Large intestine (tissue), 3 donors: ENCODE measurements around the gene IRS2. TPM values are rescaled to one million over a fixed set of nuclear protein-coding genes. Genes with fewer than 3 reads are reported as not detected.

Source experiments
- DNase-seq, 2 donors: peaks; one replicate each; pipeline versions ENCODE4 v3.0.0 to v3.0.0-alpha.2; 2013
- H3K27ac ChIP-seq: one replicate; pipeline ENCODE4 v1.5.1; 2013; ENCODE audit warnings: low read length
- H3K27me3 ChIP-seq: 2 replicates; pipeline ENCODE4 v1.6.1; 2013; ENCODE audit warnings: low read length; ENCODE audit not compliant: control insufficient read depth, insufficient read depth
- H3K36me3 ChIP-seq: 2 replicates; pipeline ENCODE4 v1.6.1; 2013; ENCODE audit warnings: low read length; ENCODE audit not compliant: control insufficient read depth, insufficient read depth
- H3K4me1 ChIP-seq: one replicate; pipeline ENCODE4 v1.6.1; 2013; ENCODE audit warnings: low read length; ENCODE audit not compliant: control insufficient read depth, insufficient read depth
- H3K4me3 ChIP-seq: one replicate; pipeline ENCODE4 v1.5.1; 2013; ENCODE audit warnings: low read length
- H3K9me3 ChIP-seq: one replicate; pipeline ENCODE4 v1.6.1; 2013; ENCODE audit warnings: mild to moderate bottlenecking, low read depth, low read length, moderate library complexity; ENCODE audit not compliant: control insufficient read depth
- WGBS: methylation state at CpG from one replicate; pipeline ENCODE4 v1.1.5; 2013; ENCODE audit warnings: low lambda C conversion rate; ENCODE audit not compliant: insufficient coverage; 5-methylcytosine and 5-hydroxymethylcytosine counted together
- polyA plus RNA-seq: library from polyadenylated mRNA; unstranded; fragments of 120-200 nt; gene quantifications from one replicate; pipeline ENCODE4 v1.2.1, GENCODE V29; 2013

The IRS2 gene
- polyA plus RNA-seq, 1 donor, result 9.3 TPM

DNA sequence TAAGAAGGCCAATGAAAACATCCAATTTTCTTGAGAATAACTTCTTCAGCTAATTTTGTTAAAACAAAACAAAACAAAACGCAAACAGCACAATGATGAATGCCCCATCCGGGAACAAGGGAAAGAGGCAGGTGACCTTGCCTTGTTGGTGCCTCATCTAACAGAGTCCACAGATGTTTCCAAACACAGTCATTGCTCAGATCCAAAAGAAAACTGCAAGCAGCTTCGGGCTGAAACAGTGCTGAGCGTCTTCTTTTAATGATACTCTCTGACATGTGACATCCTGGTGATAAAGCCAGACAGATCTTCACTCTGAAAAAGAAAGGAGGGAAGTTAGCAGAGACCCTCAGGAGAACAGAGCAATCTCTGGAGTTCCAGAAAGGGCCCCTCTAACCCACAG is 30.4 kb downstream of the IRS2 start:
- no peak for DNase-seq
- H3K9me3 ChIP-seq, result no peaks in the 10 kb centered on the region
- H3K27ac ChIP-seq, result no peak overlapping the region
- H3K4me3 ChIP-seq, result no peak overlapping the region
- whole genome bisulfite sequencing, result no CpG with 5 or more reads among the region's 4 CpGs
- no peaks in the 10 kb centered on the region for H3K27me3 ChIP-seq
- H3K36me3 ChIP-seq, result peaks cover 27% of the 10 kb centered on the region
- no peaks in the 10 kb centered on the region for H3K4me1 ChIP-seq

DNA sequence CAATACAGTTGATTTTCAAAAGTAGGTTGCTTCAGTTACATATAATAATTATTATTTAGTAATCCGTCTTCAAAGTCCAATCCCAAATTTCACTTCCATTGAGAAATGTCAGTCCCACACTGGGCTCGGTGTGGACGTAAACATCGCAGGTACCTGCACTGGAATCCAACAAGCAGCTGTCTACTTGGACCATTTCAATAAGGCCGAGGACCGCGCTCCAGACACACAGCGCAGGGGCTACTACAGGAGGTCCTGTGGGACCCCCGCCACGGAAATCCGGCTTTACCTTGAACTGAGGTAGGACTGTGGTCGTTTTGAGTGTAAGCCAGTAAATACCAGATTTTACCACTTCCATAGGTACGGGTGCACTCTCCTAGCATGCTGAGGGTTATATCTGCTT is 30.8 kb downstream of the IRS2 start:
- peaks cover 27% of the 10 kb centered on the region for H3K36me3 ChIP-seq
- no peak overlapping the region for H3K4me3 ChIP-seq
- no CpG with 5 or more reads among the region's 13 CpGs for WGBS
- DNase-seq, result no peak
- no peaks in the 10 kb centered on the region for H3K27me3 ChIP-seq
- H3K27ac ChIP-seq, result no peak overlapping the region
- H3K9me3 ChIP-seq, result no peaks in the 10 kb centered on the region
- no peaks in the 10 kb centered on the region for H3K4me1 ChIP-seq

DNA sequence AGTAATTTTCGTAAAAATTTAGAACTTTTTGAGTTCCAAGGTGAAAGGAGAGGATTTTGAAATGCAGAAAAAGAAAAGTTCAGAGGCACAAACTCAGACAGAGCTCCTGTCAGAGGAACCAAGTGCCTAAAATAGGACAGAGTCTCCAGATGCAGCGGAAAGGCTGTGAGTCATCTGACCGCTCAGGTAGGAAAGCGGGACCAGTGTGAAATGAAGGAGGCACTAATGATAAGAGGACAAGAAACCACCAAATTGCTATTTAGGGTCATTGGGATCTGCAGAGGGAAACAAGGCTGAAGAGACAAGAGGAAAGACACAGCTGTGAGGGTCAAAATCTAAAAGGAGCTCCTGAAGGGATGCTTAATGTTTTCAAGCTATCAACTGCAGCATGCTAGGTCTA is 34.9 kb downstream of the IRS2 start:
- H3K36me3 ChIP-seq, result peaks cover 25% of the 10 kb centered on the region
- no peaks in the 10 kb centered on the region for H3K27me3 ChIP-seq
- H3K27ac ChIP-seq, result no peak overlapping the region
- no peak for DNase-seq
- no peaks in the 10 kb centered on the region for H3K9me3 ChIP-seq
- no CpG with 5 or more reads among the region's 4 CpGs for WGBS
- no peak overlapping the region for H3K4me3 ChIP-seq
- no peaks in the 10 kb centered on the region for H3K4me1 ChIP-seq

DNA sequence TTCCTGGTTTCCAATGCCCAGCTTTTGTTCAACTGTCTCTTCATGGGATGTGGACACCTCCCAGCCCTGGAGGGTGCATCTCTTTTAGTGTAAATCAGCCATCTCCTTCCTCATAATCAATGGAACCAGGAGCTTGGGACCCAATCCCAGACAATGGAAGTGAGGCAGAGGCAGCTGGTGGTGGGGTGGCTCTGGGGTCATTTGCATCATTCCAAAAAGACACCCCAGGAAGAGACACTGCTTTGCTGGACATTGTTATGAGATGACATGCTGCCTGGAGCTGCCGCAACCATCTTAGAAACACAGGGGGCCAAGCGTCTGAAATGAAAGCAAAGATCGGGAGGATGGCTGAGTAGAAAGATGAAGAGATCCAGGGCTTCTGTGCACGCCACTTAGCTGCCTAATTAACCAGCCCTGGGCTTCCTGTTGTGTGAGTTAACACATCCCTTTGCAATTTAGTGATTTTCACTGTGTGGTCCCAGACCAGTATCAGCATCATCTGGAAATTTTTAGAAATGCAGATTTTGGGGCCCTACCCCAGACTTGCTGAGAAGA is 36.1 kb downstream of the IRS2 start:
- Histone ChIP-seq H3K4me3 (no peak overlapping the region), H3K4me1 (no peaks in the 10 kb centered on the region), H3K9me3 (no peaks in the 10 kb centered on the region), H3K27ac (no peak overlapping the region), H3K36me3 (peaks cover 13% of the 10 kb centered on the region), H3K27me3 (no peaks in the 10 kb centered on the region)
- DNase-seq, result no peak
- WGBS, result 73% methylated on average over 2 of the region's 4 CpGs

DNA sequence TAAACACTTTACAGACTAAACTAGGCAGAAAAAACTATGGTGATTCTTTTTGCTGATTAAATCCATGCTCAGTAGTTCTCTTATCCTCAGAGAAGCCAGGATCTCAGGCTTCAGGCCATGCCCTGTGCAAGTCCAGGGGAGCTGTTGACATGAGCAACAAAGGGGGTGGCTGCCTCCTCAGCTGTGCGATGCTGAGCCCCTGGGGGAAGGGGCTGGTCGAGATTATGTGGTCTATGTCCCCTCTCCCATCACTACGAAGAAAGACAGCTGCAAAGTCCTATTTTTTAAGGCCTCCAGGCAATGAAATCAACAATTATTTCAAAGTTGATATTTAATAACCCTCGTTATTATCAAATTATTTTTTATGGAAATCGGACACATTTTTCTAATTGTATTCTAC is 37.0 kb downstream of the IRS2 start:
- H3K36me3 ChIP-seq, result peaks cover 9% of the 10 kb centered on the region
- DNase-seq, result no peak
- 100% methylated on average over 2 of the region's 5 CpGs for WGBS
- peaks cover 2% of the 10 kb centered on the region for H3K4me1 ChIP-seq
- H3K27me3 ChIP-seq, result no peaks in the 10 kb centered on the region
- H3K27ac ChIP-seq, result no peak overlapping the region
- peaks cover 3% of the 10 kb centered on the region for H3K9me3 ChIP-seq
- H3K4me3 ChIP-seq, result no peak overlapping the region

DNA sequence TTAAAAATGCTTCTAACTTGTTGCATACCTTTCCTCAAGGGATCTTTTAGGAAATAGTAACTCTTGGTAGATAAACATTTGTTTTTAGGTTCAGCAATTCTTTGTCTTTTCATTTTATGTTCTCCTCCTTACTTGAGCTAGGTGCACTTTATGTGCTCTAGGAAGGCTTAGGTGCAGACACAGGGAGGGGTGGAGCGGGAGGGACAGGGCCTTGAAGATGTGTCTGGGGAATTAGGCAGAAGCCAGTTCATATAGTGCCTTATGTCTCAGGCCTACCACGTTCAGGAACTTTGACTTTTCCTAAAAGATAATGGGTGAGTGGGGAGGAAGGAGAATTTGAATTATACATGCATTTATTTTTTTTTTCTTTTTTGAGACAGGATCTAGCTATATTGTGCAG is 37.7 kb downstream of the IRS2 start:
- no peak for DNase-seq
- peaks cover 2% of the 10 kb centered on the region for H3K4me1 ChIP-seq
- H3K27ac ChIP-seq, result no peak overlapping the region
- H3K36me3 ChIP-seq, result peaks cover 9% of the 10 kb centered on the region
- peaks cover under 1% of the 10 kb centered on the region for H3K27me3 ChIP-seq
- no CpG with 5 or more reads among the region's 2 CpGs for WGBS
- H3K9me3 ChIP-seq, result peaks cover 3% of the 10 kb centered on the region
- H3K4me3 ChIP-seq, result no peak overlapping the region

DNA sequence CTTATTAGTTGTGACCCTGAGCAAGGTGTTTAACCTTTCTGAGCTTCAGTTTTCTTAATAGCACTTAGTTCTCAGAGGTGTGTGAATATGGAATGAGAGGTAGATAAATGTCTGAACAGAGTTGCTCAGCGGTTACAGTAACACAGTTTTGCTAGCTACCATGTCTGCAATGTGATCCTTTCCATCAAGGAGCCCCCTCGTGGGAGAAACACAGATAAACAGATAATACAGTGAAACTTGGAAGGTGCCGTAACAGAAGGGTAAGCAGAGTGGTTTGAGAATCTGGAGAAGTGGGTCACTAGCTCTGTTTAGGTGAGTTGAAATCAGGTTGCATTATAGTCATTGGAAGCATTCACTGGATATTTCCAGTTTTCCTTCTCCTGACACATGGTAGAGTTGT is 38.9 kb downstream of the IRS2 start:
- H3K9me3 ChIP-seq, result peaks cover 3% of the 10 kb centered on the region
- peaks cover 2% of the 10 kb centered on the region for H3K4me1 ChIP-seq
- WGBS, result 74% methylated on average over 3 of the region's 3 CpGs
- H3K27me3 ChIP-seq, result peaks cover 2% of the 10 kb centered on the region
- no peak for DNase-seq
- H3K36me3 ChIP-seq, result peaks cover 2% of the 10 kb centered on the region
- H3K4me3 ChIP-seq, result no peak overlapping the region
- H3K27ac ChIP-seq, result no peak overlapping the region

DNA sequence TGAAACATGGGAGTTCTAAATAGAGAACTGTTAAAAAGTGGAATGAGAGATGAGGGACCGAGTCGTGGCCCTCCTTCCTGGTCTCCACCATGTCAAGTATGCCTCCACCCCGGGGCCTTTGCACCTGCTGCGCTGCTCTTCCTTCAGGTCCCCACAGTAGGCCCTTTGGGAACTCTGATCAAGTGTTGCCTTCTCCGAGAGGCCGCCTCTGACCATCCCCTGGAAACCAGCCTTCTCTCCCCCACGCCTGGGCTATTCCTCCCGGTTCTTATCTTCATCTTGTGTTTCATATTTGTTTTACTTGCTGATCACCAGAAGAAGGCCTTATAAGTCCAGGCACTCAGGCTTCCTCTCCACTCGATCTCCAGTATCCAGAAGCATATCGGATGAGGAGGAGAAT is 40.0 kb downstream of the IRS2 start:
- Histone ChIP-seq H3K4me3 (no peak overlapping the region), H3K4me1 (peaks cover 2% of the 10 kb centered on the region), H3K9me3 (peaks cover 3% of the 10 kb centered on the region), H3K27me3 (peaks cover 2% of the 10 kb centered on the region), H3K27ac (no peak overlapping the region), H3K36me3 (no peaks in the 10 kb centered on the region)
- DNase-seq, result no peak
- no CpG with 5 or more reads among the region's 10 CpGs for WGBS

DNA sequence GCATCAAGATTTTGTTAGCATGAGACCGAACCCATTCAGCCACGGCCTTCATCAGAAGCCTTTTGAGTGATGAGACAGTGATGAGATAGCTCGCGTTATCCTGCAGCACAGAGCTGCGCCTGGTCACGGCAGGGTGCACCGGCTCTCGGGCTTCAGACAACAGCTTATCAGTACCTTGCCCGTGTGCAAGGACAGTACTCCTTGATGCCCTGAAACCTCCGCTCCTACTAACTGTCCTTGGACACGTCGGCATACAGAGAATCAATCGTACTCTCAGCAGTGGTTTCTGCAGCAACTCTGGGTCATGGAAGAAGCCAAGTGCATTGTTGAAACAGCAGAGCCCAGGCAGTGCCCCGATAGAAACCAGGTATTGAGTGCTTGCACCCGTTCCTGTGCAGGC is 40.7 kb downstream of the IRS2 start:
- no peak overlapping the region for H3K4me3 ChIP-seq
- H3K27ac ChIP-seq, result no peak overlapping the region
- H3K9me3 ChIP-seq, result peaks cover 3% of the 10 kb centered on the region
- WGBS, result no CpG with 5 or more reads among the region's 15 CpGs
- H3K4me1 ChIP-seq, result peaks cover 2% of the 10 kb centered on the region
- no peak for DNase-seq
- H3K36me3 ChIP-seq, result no peaks in the 10 kb centered on the region
- H3K27me3 ChIP-seq, result peaks cover 2% of the 10 kb centered on the region

DNA sequence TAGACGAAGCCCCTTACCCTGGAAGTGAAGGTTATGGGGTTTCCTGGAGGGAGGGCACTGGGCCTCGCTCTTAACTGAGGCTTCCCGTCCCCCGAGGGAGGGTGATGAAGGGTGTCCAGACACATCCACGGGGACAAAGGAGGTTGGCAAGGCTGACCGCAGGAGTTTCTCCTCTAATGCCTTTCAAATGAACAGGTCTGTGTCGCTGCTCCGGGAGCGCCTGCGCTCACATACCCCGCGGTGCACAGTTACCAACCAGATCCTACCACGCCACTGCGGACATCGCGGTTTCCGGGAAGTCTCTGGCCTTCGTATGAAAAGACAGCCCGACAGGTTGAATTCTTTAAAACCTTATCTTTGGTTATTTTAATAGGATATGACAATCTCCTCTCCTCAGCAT is 41.3 kb downstream of the IRS2 start:
- no peak overlapping the region for H3K4me3 ChIP-seq
- H3K4me1 ChIP-seq, result peaks cover 2% of the 10 kb centered on the region
- H3K27me3 ChIP-seq, result peaks cover 2% of the 10 kb centered on the region
- DNase-seq, result no peak
- H3K9me3 ChIP-seq, result peaks cover 3% of the 10 kb centered on the region
- H3K36me3 ChIP-seq, result no peaks in the 10 kb centered on the region
- H3K27ac ChIP-seq, result no peak overlapping the region
- WGBS, result no CpG with 5 or more reads among the region's 19 CpGs

DNA sequence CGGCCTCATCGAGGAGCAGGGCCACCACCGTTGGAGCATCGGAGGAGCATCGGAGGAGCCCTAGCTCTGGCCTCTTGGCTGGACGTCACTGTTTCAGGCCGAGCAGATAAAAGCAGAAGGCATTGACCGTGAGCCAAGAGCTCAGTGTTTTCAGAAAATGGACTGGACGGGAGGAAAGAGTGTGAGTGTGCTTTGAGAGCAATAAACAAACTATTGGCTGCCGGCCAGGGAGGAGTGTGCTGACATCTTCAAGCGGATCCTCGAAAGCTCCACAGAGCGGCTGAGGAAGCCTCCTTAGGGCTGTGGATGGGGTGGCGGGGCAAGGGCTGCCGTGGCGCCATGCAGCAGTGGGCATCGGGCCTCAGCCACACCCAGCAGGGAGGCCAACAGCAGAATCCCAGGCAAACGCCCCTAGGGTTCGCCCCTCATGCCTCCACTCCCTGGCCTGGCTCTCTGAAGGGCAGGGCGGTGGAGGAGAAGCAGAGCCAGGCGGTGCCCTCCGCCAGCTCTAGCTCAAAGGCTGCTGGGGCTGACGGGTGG is 41.8 kb downstream of the IRS2 start:
- Histone ChIP-seq H3K4me1 (peaks cover 2% of the 10 kb centered on the region), H3K27ac (no peak overlapping the region), H3K4me3 (no peak overlapping the region), H3K36me3 (no peaks in the 10 kb centered on the region), H3K9me3 (peaks cover 3% of the 10 kb centered on the region), H3K27me3 (peaks cover 2% of the 10 kb centered on the region)
- peak; percentile 57 to 60 for DNase-seq
- WGBS, result no CpG with 5 or more reads among the region's 23 CpGs
